Measurements from ENCODE around the gene AMZ1. TPM values are rescaled to one million over a fixed set of nuclear protein-coding genes. Genes with fewer than 3 reads are reported as not detected.

The AMZ1 gene
- total and polyA plus RNA-seq, 11 donors: 0.01 to 0.48 (median 0.05) TPM; not detected in 6

DNA sequence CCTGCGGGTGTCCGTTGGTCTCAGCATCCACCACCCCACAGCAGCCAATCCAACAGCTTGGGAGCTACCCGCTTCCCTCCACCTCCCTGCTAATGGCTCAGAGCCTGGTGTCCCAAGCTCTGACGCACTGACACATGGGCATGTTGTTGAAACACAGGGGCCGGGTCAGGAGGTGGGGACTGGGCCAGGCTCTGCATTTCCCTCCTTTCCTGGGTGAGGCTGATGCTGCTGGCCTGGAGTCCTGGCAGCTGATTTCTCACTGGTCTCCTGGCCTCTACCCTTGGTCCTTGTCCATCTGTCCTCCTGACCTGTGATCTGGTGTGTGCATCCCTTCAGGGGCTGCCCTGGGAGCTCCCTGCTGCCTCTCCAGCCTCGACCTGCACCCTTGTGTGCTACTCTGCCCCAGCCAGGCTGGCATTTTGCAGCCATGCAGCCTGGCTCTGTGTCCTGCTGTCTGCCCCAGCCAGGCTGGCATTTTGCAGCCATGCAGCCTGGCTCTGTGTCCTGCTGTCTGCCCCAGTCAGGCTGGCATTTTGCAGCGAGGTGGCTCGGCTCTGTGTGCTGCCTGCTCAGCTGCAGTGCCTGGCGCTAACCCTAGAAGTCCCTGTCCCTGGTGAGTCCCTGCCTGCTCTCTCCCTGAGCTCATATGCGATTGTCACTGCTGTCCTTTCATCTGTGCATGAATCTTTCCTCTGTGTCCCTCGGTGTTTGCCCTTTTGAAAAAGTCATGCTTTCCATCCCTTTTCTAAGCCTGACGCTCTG, 14.0 kb downstream of the AMZ1 start:
- intact Hi-C loops (cut with DNase I): no loop called here
- H3K4me3 ChIP-seq: no peak overlapping the region
- H3K27me3 ChIP-seq: peaks cover 0 to 5% (median 0%) of the 10 kb centered on the region in 9 donors
- H3K9me3 ChIP-seq: no peaks in the 10 kb centered on the region
- no peak overlapping the region for H3K27ac ChIP-seq
- TF ChIP-seq, protein P1, sequence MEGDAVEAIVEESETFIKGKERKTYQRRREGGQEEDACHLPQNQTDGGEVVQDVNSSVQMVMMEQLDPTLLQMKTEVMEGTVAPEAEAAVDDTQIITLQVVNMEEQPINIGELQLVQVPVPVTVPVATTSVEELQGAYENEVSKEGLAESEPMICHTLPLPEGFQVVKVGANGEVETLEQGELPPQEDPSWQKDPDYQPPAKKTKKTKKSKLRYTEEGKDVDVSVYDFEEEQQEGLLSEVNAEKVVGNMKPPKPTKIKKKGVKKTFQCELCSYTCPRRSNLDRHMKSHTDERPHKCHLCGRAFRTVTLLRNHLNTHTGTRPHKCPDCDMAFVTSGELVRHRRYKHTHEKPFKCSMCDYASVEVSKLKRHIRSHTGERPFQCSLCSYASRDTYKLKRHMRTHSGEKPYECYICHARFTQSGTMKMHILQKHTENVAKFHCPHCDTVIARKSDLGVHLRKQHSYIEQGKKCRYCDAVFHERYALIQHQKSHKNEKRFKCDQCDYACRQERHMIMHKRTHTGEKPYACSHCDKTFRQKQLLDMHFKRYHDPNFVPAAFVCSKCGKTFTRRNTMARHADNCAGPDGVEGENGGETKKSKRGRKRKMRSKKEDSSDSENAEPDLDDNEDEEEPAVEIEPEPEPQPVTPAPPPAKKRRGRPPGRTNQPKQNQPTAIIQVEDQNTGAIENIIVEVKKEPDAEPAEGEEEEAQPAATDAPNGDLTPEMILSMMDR (IDR thresholded peaks at IDR 0.05): no peak
- no peak for TF ChIP-seq POLR2A (IDR thresholded peaks at IDR 0.05)
- WGBS, 4 donors: 73 to 85% (median 81%) methylated on average over 7 to 12 of the region's 12 CpGs
- ATAC-seq (peak in 3 of 4 donors; percentile 49 to 73 (median 66)), DNase-seq (peak in 1 of 5 donors; percentile 64)
- peaks cover 0 to 15% (median 0%) of the 10 kb centered on the region in 12 donors for H3K4me1 ChIP-seq
- H3K36me3 ChIP-seq: no peaks in the 10 kb centered on the region

DNA sequence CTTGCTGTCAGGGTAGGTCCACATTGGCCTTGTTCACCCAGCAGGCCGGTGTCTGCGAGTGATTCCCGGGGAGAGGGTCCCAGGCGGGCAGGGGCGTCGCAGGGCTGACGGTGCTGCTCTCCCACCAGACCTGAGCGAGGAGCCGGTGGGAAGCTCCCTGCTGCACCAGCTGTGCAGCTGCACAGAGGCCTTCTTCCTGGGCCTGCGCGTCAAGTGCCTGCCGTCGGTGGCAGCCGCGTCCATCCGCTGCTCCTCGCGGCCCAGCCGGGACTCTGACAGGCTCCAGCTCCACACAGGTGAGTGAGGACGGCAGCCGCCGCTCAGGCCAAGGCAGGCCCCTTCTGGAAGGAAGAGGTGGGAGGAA, 14.6 kb downstream of the AMZ1 start:
- TF ChIP-seq POLR2A (IDR thresholded peaks at IDR 0.05): no peak
- TF ChIP-seq, protein P1 (IDR thresholded peaks at IDR 0.05): no peak
- intact Hi-C loops (cut with DNase I): no loop called here
- Histone ChIP-seq H3K4me1 (peaks cover 0 to 15% (median 0%) of the 10 kb centered on the region in 12 donors), H3K27me3 (peaks cover 0 to 5% (median 0%) of the 10 kb centered on the region in 9 donors), H3K36me3 (no peaks in the 10 kb centered on the region), H3K9me3 (no peaks in the 10 kb centered on the region), H3K27ac (no peak overlapping the region), H3K4me3 (no peak overlapping the region)
- DNase-seq (no peak), ATAC-seq (no peak)
- WGBS, 4 donors: 82 to 89% (median 88%) methylated on average over 16 to 22 of the region's 22 CpGs

DNA sequence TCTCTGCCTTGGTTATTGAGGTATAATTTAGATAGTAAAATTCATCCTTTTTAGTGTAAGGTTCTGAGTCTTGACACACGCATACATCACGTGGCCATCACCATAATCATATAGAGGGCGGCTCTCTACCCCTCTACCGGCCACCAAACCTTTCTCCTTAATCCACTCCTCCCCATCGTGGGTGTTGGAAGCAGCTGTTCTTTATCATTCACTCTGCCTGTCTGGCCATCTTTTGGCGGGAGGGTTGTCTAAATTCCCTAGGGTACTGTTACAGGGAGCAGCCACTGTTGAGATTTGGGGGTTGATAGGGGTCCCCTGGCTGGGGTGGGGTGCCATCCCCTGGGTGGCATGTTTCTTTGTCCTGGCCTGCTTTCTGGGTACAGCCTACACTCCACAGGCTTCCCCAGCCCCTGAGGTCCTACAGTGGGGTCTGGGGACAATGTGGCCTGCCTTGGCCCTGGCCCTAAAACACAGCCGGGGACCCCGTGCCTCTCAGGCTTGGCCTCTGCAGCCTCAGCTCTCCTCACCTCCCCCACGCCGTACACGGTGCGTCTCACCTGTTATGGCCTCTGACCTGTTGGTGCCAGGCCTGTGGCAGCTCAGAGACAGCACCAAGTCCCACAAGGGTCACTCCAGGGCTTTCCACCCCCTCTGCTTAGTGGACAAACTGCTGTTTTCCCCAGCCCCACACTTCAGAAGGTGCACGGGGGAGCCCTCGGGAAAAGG, 17.5 kb downstream of the AMZ1 start:
- Histone ChIP-seq H3K4me3 (no peak overlapping the region), H3K27ac (no peak overlapping the region), H3K36me3 (no peaks in the 10 kb centered on the region), H3K4me1 (peaks cover 0 to 11% (median 4%) of the 10 kb centered on the region in 12 donors), H3K9me3 (no peaks in the 10 kb centered on the region), H3K27me3 (no peaks in the 10 kb centered on the region)
- 81 to 83% (median 82%) methylated on average over 14 of the region's 14 CpGs for WGBS, 4 donors
- DNase-seq: no peak
- TF ChIP-seq, protein P1 (IDR thresholded peaks at IDR 0.05): no peak
- no peak for TF ChIP-seq POLR2A (IDR thresholded peaks at IDR 0.05)
- intact Hi-C loops (cut with DNase I): no loop called here
- ATAC-seq: no peak

DNA sequence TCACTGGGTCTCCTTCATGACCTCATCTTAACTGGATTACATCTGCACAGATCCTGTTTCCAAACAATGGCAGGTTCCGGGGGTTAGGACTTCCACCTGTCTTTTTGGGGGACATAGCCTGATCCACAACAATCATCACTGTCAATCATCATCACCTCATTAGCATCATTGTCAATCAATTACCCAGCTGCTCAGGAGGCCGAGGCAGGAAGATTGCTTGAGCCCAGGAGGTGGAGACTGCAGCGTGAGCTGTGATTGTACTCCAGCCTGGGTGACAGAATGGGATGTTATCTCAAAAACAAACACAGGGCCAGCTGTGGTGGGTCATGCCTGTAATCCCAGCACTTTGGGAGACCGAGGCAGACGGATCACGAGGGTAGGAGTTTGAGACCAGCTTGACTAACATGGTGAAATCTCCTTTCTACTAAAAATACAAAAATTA, 18.7 kb downstream of the AMZ1 start:
- intact Hi-C loops (cut with DNase I): no loop called here
- TF ChIP-seq POLR2A (IDR thresholded peaks at IDR 0.05): no peak
- TF ChIP-seq, protein P1 (IDR thresholded peaks at IDR 0.05): no peak
- H3K4me1 ChIP-seq: peaks cover 0 to 22% (median 4%) of the 10 kb centered on the region in 12 donors
- ATAC-seq (no peak), DNase-seq (no peak)
- no peak overlapping the region for H3K27ac ChIP-seq
- peaks cover 0 to 3% (median 0%) of the 10 kb centered on the region in 12 donors for H3K9me3 ChIP-seq
- 54 to 67% (median 62%) methylated on average over 6 of the region's 6 CpGs for WGBS, 4 donors
- no peaks in the 10 kb centered on the region for H3K27me3 ChIP-seq
- H3K4me3 ChIP-seq: no peak overlapping the region
- H3K36me3 ChIP-seq: peaks cover 0 to 6% (median 0%) of the 10 kb centered on the region in 9 donors
